Sigmoid colon (tissue), 4 donors: ENCODE measurements around the gene ISCA2.

Source experiments
- CTCF ChIP-seq, 4 experiments: fragments of 450-650 bp in 3 of 4; fragments of 200-600 bp in 1 of 4; IDR thresholded peaks; one replicate each; pipeline ENCODE4 v1.5.1; 2016 to 2019; ENCODE audit warnings: antibody characterized with exemption in 4 of 4, mild to moderate bottlenecking in 3 of 4, moderate library complexity in 2 of 4
- POLR2AphosphoS5 ChIP-seq, 4 donors: sonication (generic); formaldehyde crosslinking; IDR thresholded peaks; one replicate each; pipeline ENCODE4 v1.6.1; 2017; ENCODE audit warnings: antibody characterized with exemption in 4 of 4

GRCh38 chr14:74491956-74492775 lies 1.4 kb upstream of the ISCA2 start:
- TF ChIP-seq CTCF (IDR thresholded peaks at IDR 0.05) (peak in 1 of 4 experiments; percentile 6), POLR2AphosphoS5 (IDR thresholded peaks at IDR 0.05) (no peak)
